HUES64 (cell line): ENCODE data around the gene C16orf90.

Experiments
- H3K27ac ChIP-seq: 2 replicates; pipeline ENCODE4 v1.7.0; 2013; ENCODE audit warnings: low read depth, low read length, inconsistent platforms
- H3K27me3 ChIP-seq: 2 replicates; pipeline ENCODE4 v1.6.1; 2013; ENCODE audit warnings: mild to moderate bottlenecking, low read length; ENCODE audit not compliant: insufficient read depth
- H3K36me3 ChIP-seq: 2 replicates; pipeline ENCODE4 v1.6.1; 2013; ENCODE audit warnings: mild to moderate bottlenecking, low read length; ENCODE audit not compliant: insufficient read depth
- H3K4me1 ChIP-seq: 2 replicates; pipeline ENCODE4 v1.6.1; 2013; ENCODE audit warnings: mild to moderate bottlenecking, low read length, moderate library complexity; ENCODE audit not compliant: insufficient read depth
- H3K4me3 ChIP-seq: 2 replicates; pipeline ENCODE4 v1.5.1; 2013; ENCODE audit warnings: mild to moderate bottlenecking, low read length, moderate library complexity
- H3K9ac ChIP-seq: 2 replicates; pipeline ENCODE4 v1.6.1; 2013; ENCODE audit warnings: mild to moderate bottlenecking, low read depth, low read length
- H3K9me3 ChIP-seq: 2 replicates; pipeline ENCODE4 v1.6.1; 2013; ENCODE audit warnings: low read depth, low read length; ENCODE audit not compliant: insufficient read depth
- WGBS: fragments of 150-250, 120-280 bp; methylation state at CpG from one replicate; pipeline ENCODE4 v1.1.7; 2013; ENCODE audit warnings: missing lambda C conversion rate; 5-methylcytosine and 5-hydroxymethylcytosine counted together

C16orf90 gene

DNA sequence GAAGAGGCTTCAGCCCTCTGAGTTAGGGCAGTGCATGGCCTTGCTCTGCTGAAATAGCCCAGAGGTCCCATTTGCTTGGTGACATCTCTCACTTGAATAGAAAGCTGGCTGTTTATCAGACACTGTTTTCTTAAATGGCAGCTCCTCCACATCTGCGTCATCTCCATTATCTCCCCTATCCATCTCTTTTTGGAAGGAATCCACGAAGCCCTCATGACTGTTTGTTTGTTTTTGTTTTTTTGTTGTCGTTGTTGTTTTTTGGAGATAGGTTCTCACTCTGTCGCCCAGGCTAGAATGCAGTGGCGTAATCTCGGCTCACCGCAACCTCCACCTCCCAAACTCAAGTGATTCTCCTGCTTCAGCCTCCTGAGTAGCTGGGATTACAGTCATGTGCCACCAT, 35.2 kb downstream of the C16orf90 start:
- Histone ChIP-seq H3K27me3 (no peaks in the 10 kb centered on the region), H3K9me3 (no peaks in the 10 kb centered on the region), H3K4me1 (peaks cover 31% of the 10 kb centered on the region), H3K9ac (no peak overlapping the region), H3K27ac (no peak overlapping the region; the same call in 1 of the 2 replicates), H3K36me3 (no peaks in the 10 kb centered on the region), H3K4me3 (peak overlapping the region; percentile 99; the same call in 1 of the 2 replicates)
- WGBS = 90% methylated on average over 7 of the region's 7 CpGs

DNA sequence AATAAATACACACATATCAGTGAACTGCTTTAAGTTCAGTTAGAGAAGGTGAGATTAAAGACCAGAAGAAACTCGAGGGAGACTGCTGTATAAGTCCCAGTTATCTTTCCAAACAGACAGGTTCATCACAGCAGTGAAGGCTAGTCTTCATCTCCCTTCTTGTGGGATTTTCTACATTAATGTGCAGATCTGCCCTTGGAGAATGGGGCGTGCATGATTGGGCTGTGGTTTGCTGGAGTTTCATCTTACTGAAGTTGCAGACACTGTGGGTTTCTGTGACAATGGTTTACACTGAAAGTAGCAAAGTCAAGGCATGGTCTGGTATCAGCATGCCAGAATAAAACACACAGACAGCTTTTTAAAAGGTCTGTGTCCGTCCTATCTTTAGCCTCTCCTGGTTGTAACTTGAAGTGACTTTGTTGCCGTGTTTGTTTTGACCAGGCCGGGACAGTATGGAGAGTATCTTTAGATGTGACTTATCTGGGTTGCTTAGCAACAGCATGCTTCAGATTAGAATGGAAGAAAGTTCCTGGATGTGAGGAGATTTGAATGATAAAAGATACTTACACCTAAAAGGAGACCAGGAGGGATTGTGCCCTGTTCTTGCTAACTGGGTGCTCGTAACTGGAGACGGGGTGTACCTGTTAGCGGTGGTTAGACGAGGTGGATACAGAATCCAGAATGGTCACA, 35.7 kb downstream of the C16orf90 start:
- H3K4me1 ChIP-seq = peaks cover 30% of the 10 kb centered on the region
- no peaks in the 10 kb centered on the region for H3K9me3 ChIP-seq
- 55% methylated on average over 9 of the region's 9 CpGs for WGBS
- H3K27me3 ChIP-seq = no peaks in the 10 kb centered on the region
- peak overlapping the region; percentile 99 for H3K4me3 ChIP-seq
- no peak overlapping the region for H3K9ac ChIP-seq
- no peaks in the 10 kb centered on the region for H3K36me3 ChIP-seq
- no peak overlapping the region; the same call in 1 of the 2 replicates for H3K27ac ChIP-seq

DNA sequence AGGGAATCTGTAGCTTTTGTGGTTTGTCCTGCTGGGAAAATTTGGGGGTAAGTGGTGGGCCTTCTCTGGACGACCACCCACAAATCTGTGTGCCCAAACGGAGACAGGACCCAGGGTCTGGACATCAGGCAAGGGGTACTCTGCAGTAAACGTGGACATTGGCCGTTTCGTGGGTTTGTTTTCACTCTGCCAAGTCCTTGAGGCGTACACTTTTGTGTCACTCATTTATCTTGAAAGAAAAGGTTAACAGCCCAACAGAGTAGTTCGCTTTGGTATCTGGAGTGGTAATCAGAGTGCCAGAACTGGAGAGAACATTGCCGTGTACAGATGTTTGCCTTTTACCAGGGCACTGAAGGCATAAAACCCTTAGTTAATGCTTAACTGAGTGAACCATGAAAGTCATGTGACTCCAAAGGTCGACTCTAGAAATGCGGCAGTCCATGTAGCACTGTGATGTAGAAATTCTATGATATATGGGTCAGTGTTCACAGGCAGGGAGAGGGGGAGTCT, 36.4 kb downstream of the C16orf90 start:
- H3K9ac ChIP-seq = peak overlapping the region; percentile 96
- peaks cover 28% of the 10 kb centered on the region for H3K4me1 ChIP-seq
- no peaks in the 10 kb centered on the region for H3K36me3 ChIP-seq
- WGBS = 35% methylated on average over 10 of the region's 10 CpGs
- peak overlapping the region; percentile 99 for H3K4me3 ChIP-seq
- no peaks in the 10 kb centered on the region for H3K9me3 ChIP-seq
- H3K27ac ChIP-seq = peak overlapping the region; percentile 96
- H3K27me3 ChIP-seq = no peaks in the 10 kb centered on the region

DNA sequence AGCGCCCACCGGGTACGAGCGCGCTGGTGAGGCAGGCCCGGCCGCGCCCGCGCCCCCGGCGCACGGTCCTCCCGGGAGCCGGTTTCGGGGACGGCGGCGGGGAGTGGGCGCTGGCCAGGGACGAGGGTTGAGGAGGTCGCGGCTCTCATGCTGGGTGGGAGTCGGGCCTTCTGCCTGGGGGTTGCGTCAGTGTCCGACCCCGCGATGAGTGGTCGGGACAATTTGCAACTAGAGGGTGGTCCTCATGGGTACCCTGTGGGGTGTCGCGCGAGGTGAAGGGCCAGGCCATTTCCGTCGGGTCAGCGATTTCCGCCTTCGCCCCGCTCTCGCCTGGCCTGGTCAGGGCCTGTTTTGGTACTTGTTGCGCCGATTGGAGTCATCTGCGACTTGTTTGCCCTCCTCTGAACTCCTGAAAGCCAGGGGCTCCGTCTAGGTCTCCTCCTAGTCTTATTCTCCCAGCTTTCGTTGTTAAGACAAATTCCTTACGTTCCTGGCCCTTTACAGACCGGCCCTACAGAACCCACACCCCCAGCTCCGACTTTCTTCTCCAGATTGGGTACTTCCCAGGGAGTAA, 36.9 kb downstream of the C16orf90 start:
- under 1% methylated on average over 46 of the region's 47 CpGs for WGBS
- peak overlapping the region; percentile 96 for H3K27ac ChIP-seq

DNA sequence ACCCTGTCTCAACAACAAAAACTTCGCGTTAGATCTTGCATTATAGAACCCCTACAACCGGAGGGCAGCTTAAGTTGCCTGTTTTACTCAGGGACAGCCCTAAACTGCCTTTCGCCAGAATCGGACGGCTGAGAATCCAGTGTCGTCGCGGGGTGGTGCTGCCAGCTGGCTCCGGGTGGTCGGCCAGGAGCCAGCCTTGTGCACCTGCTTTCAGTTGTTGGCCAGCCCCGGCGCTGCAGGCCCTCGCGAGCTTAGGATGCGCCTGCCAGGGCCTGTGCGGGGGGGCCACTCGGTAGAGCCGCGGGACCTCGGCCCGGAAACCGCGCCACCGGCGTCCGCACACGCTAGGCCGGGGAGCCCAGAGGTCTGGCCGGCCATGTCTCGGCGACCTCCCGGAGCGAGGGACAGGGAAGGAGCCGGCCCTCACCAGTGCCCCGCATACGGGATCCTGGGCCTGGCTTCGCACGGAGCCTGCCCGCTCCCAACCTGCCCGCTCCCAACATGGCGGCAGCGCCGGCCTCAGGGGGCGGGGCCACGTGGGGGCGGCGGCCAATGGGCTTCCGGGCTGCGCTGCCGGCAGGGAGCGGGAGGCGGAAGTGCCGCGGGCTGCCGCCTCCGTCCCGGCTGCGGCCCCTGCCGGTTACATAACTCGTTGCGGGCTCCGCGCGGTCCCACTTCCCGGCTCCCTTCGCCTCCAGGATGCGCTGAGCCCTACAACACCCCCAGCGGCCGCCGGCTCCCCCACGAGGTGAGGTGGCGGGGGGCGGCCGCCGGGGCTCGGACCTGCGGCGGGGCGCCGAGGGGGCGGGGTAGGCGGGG, 37.6 kb downstream of the C16orf90 start:
- H3K27ac ChIP-seq = peak overlapping the region; percentile 96
- H3K36me3 ChIP-seq = no peaks in the 10 kb centered on the region
- 2% methylated on average over 83 of the region's 83 CpGs for WGBS

More for the DNA sequence above, 36.9 kb downstream of the C16orf90 start:
- peak overlapping the region; percentile 99 for H3K4me3 ChIP-seq
- no peaks in the 10 kb centered on the region for H3K27me3 ChIP-seq
- no peaks in the 10 kb centered on the region for H3K36me3 ChIP-seq
- peak overlapping the region; percentile 96 for H3K9ac ChIP-seq
- H3K9me3 ChIP-seq = no peaks in the 10 kb centered on the region
- H3K4me1 ChIP-seq = peaks cover 28% of the 10 kb centered on the region

DNA sequence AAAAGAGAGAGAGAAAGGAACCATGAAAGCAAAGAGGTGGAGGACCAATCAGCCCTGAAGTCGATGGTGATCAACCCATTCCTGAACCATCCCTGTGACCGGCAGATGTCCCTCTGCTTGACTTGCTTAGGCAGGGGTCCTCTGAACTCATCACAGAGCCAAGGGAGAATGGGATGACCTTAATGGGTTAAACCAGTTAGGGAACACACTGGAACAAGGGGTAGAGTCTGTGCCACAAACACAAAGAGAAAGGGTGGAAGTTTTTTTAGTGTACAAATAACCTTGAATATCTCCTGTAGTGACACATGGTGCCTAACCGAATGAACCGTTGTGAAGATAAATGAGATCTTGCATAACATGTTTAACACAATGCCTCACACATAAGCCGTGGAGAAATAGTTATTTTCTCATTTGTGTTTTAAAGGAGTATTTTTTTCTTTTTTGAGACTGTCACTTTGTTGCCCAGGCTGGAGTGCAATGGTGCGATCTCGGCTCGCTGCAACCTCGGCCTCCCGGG, 40.6 kb downstream of the C16orf90 start:
- 94% methylated on average over 10 of the region's 10 CpGs for WGBS
- Histone ChIP-seq H3K27ac (no peak overlapping the region), H3K36me3 (no peaks in the 10 kb centered on the region; the same call in 1 of the 2 replicates), H3K4me3 (no peak overlapping the region), H3K9me3 (no peaks in the 10 kb centered on the region), H3K27me3 (no peaks in the 10 kb centered on the region), H3K4me1 (peaks cover 11% of the 10 kb centered on the region), H3K9ac (no peak overlapping the region)

More for the DNA sequence above, 37.6 kb downstream of the C16orf90 start:
- Histone ChIP-seq H3K9me3 (no peaks in the 10 kb centered on the region), H3K9ac (peak overlapping the region; percentile 96), H3K4me3 (peak overlapping the region; percentile 99), H3K4me1 (peaks cover 28% of the 10 kb centered on the region), H3K27me3 (no peaks in the 10 kb centered on the region)

DNA sequence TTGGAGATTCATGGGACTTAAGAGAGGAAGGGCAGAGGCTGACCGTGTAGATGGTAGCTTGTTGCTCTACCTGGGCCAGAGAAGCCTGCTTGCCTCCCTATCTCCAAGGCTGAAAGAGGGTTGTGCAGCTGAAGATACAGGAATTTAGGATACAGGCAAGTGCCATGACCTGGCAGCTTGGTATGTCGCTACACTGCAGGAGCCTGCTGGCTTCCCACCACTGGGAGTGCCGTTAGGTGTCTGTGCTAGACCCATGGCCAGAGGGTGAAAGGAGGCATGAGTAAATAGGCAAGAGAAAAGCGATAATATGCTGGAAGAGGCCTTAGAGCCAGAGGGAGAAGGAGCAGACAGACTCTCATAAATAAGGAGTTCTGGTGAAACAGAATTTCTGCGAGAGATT, 41.2 kb downstream of the C16orf90 start:
- Histone ChIP-seq H3K4me3 (no peak overlapping the region), H3K9me3 (no peaks in the 10 kb centered on the region), H3K36me3 (no peaks in the 10 kb centered on the region; the same call in 1 of the 2 replicates), H3K27me3 (no peaks in the 10 kb centered on the region), H3K4me1 (peaks cover 6% of the 10 kb centered on the region), H3K9ac (no peak overlapping the region), H3K27ac (no peak overlapping the region)
- WGBS = 71% methylated on average over 4 of the region's 5 CpGs

DNA sequence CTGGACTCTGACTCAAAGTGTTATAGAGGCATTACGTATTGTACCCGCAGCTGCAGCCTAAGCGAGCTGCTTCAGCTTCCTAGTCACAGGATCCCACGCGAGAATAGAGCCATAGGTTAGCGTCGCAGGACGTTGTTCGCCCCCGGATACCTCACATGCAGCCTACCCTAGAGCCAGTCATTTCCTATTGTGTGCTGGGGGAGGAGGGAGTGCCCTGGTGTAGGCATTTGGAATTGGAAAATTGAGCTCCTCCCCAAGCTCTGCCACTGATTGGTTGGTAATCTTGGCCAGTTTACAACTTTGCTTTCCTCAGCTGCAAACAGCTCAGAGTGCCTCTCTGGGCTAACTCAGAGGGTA, 51.3 kb downstream of the C16orf90 start:
- H3K9me3 ChIP-seq = peaks cover 9% of the 10 kb centered on the region; the same call in 1 of the 2 replicates
- H3K27me3 ChIP-seq = no peaks in the 10 kb centered on the region
- H3K4me3 ChIP-seq = peak overlapping the region; percentile 74
- 53% methylated on average over 10 of the region's 10 CpGs for WGBS
- peaks cover 21% of the 10 kb centered on the region for H3K36me3 ChIP-seq
- H3K9ac ChIP-seq = peak overlapping the region; percentile 64
- no peak overlapping the region; the same call in 1 of the 2 replicates for H3K27ac ChIP-seq
- H3K4me1 ChIP-seq = no peaks in the 10 kb centered on the region
